Liver (tissue), 9 donors: ENCODE measurements around the gene PXMP4. TPM values are rescaled to one million over a fixed set of nuclear protein-coding genes. Genes with fewer than 3 reads are reported as not detected.

ENCODE experiments used
- DNase-seq: peaks from one replicate; pipeline ENCODE4 v3.0.0-alpha.2; 2017; ENCODE audit warnings: low spot score
- H3K27ac ChIP-seq, 2 donors: one replicate each; pipeline ENCODE4 v1.7.0; 2013; ENCODE audit warnings: inconsistent platforms in 2 of 2, low read length in 2 of 2, control low read depth in 1 of 2, low read depth in 1 of 2, mild to moderate bottlenecking in 1 of 2
- H3K27me3 ChIP-seq, 4 donors: one replicate each; pipeline versions ENCODE4 v1.6.1 to v1.7.0; 2013; ENCODE audit warnings: low read length in 3 of 4, inconsistent platforms in 1 of 4, mild to moderate bottlenecking in 1 of 4, moderate library complexity in 1 of 4; ENCODE audit not compliant: control insufficient read depth in 4 of 4, insufficient read depth in 4 of 4
- H3K36me3 ChIP-seq, 4 donors: one replicate each; pipeline versions ENCODE4 v1.6.1 to v1.7.0; 2013; ENCODE audit warnings: low read length in 3 of 4, mild to moderate bottlenecking in 3 of 4, low read depth in 1 of 4, moderate library complexity in 1 of 4; ENCODE audit not compliant: control insufficient read depth in 4 of 4, insufficient read depth in 3 of 4
- H3K4me1 ChIP-seq, 4 donors: one replicate each; pipeline versions ENCODE4 v1.6.1 to v1.7.0; 2013; ENCODE audit warnings: low read length in 3 of 4, mild to moderate bottlenecking in 3 of 4, moderate library complexity in 1 of 4; ENCODE audit not compliant: control insufficient read depth in 4 of 4, insufficient read depth in 4 of 4
- H3K4me3 ChIP-seq, 3 donors: one replicate each; pipeline versions ENCODE4 v1.6.1 to v1.7.0; 2013; ENCODE audit warnings: low read length in 3 of 3, control low read depth in 1 of 3, low read depth in 1 of 3, mild to moderate bottlenecking in 1 of 3
- H3K9ac ChIP-seq, 2 donors: one replicate each; pipeline ENCODE4 v1.7.0; 2013; ENCODE audit warnings: low read length in 2 of 2, mild to moderate bottlenecking in 2 of 2, moderate library complexity in 2 of 2, control low read depth in 1 of 2, low read depth in 1 of 2
- H3K9me3 ChIP-seq, 4 donors: one replicate each; pipeline versions ENCODE4 v1.6.1 to v1.7.0; 2013; ENCODE audit warnings: low read length in 3 of 4; ENCODE audit not compliant: control insufficient read depth in 4 of 4
- GABPA ChIP-seq, 2 donors: IDR thresholded peaks in 1 of 2; conservative IDR thresholded peaks in 1 of 2; 2 replicates each; pipeline ENCODE4 v1.6.1; 2016; ENCODE audit warnings: antibody characterized with exemption in 2 of 2, mild to moderate bottlenecking in 1 of 2, moderate library complexity in 1 of 2
- HNF4A ChIP-seq, 2 donors: conservative IDR thresholded peaks; 2 replicates each; pipeline ENCODE4 v1.6.1; 2016; ENCODE audit warnings: antibody characterized with exemption in 2 of 2, mild to moderate bottlenecking in 2 of 2
- NR2F2 ChIP-seq: IDR thresholded peaks from 2 replicates; pipeline ENCODE4 v1.6.1; 2016; ENCODE audit warnings: antibody characterized with exemption
- RXRA ChIP-seq, 2 donors: IDR thresholded peaks; 2 replicates each; pipeline ENCODE4 v1.6.1; 2017 to 2018; ENCODE audit warnings: antibody characterized with exemption in 2 of 2, mild to moderate bottlenecking in 1 of 2
- SP1 ChIP-seq: IDR thresholded peaks from 2 replicates; pipeline ENCODE4 v1.6.1; 2018; ENCODE audit warnings: antibody characterized with exemption, mild to moderate bottlenecking
- WGBS: extraction: QIAGEN DNeasy Blood & Tissue Kit; methylation state at CpG from one replicate; pipeline ENCODE4 v1.1.7; 2013; 5-methylcytosine and 5-hydroxymethylcytosine counted together
- polyA plus RNA-seq, 2 donors: library from polyadenylated mRNA; stranded (reverse) in 1 of 2; unstranded in 1 of 2; fragments of 200-250 nt in 1 of 2; fragments of >200 nt in 1 of 2; fragmentation: Nextera tagmentation in 1 of 2; extraction: Ambion mirVana in 1 of 2; gene quantifications; one replicate each; pipeline versions ENCODE4 v1.2.1 to v1.2.3, GENCODE V29; 2013 to 2015
- total RNA-seq, 2 donors: library from RNA; depleted of rRNA; stranded (reverse); fragments of >200 nt; gene quantifications; one replicate each; pipeline ENCODE4 v1.2.3, GENCODE V29; 2014
- TF ChIP-seq, protein P1 (sequence below): IDR thresholded peaks from 2 replicates; pipeline ENCODE4 v1.6.1; 2016; ENCODE audit warnings: antibody characterized with exemption, mild to moderate bottlenecking
- TF ChIP-seq, protein P2 (sequence below): fragments of 150-350 bp; IDR thresholded peaks from 2 replicates; pipeline ENCODE4 v1.5.1; 2017; ENCODE audit warnings: improper control_type of control experiment, low read depth, low read length; ENCODE audit not compliant: missing input control
- donor health status: healthy.
- donor health status: healthy.
- donor health status: healthy.
- donor health status: healthy.
- donor health status: healthy.

The PXMP4 gene
- total and polyA plus RNA-seq, 4 donors: 5.5 to 16.0 (median 9.3) TPM

DNA sequence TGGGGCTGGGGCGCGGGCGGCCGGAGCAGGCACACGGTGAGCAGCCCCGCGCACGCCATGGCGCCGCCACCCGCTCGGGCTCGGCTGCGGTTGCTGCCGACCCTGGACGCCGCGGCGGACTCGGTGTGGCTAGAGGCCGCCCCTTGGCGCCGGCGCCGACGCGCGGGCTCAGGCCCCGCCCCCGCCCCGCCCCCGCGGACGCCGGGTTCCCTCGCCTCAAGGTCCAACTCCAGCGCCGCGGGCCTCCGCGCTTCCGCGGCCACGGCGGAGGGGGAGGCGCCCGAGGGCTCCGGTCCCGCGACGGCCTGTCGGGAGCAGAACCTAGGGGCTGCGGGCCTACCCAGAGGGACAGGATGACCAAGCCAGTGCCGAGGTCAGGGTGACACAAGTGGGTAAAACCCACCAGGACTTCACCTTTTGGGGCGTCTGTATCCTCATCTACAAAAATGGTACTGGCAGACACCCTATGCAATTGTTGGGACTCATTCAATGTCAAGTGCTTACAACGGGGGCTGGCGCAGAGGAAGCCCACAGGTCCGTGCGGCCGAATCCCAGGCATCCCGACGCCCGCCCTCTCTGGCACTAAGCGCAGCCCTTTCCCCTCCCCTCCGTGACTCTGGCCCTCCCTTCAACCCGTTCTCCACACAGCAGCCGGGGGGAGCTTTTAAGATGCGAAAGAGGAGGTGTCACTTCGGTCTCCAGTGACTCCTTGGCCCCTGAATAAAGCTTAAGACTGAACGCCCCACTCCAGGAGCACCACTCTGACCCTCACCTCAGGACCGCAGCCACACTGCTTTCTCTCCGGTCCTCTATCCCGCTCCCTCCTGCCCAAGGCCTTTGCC is 45.6 kb downstream of the PXMP4 start, which contains the start of gene NECAB3:
Gene NECAB3 (minus strand): TSS at position 135 of the 842 bp plus-strand sequence. CDS start 76 bp downstream, at position 59.
- peak; percentile 89 for DNase-seq

DNA sequence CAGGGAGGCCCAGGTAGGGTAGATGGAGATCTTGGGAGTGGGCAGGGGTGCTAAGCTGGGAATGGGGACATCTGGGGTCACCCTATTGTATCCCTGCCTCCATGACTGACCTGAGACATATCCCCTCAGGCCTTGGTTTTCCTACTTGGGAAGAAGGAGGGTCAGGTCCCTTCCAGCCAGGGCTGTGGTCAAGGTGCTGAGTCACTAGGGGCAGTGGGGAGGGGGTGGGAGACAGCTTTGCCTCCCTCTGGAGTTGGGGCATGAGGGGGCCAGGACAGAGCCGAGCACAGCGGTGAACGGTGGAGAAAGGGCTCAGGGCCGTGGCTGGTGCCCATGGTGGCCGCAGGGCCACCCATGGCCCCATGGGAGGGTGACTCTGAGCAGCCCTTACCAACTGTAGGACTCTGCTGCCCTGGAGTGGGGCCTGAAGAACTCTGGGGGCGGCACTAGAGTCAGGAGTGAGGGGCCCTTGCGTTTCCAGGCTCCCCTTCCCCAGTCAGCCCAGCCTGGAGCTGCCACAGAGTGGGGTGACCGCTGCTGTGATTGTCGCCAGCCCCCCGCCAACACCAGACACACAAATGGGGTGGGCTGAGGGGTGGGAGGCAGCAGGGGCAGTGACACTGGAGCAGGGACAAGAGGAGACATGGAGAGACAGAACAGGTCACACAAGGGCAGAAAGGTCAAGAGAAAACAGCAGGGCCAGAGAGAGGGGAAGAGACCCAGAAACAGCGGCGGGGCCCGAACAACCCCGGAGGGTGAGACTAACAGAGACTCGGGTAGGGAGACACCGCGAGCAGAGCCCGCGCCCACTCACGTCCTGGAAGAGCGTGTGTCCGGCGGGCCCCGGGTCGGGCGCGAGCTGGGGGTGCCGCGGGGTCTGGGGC is 46.5 kb downstream of the PXMP4 start:
- no peaks in the 10 kb centered on the region for H3K27me3 ChIP-seq
- H3K9ac ChIP-seq: peak overlapping the region; percentile 29 to 61
- no peak for DNase-seq
- peaks cover 0 to 4% (median 0%) of the 10 kb centered on the region in 4 donors for H3K36me3 ChIP-seq
- H3K27ac ChIP-seq: peak overlapping the region in 1 of 2 donors; percentile 36
- H3K4me3 ChIP-seq: peak overlapping the region; percentile 45 to 82 (median 71)
- TF ChIP-seq RXRA (IDR thresholded peaks at IDR 0.05) (peak in 1 of 2 donors; percentile 9), NR2F2 (no peak)
- H3K9me3 ChIP-seq: no peaks in the 10 kb centered on the region
- WGBS: 15% methylated on average over 29 of the region's 29 CpGs
- H3K4me1 ChIP-seq: peaks cover 7 to 23% (median 14%) of the 10 kb centered on the region in 4 donors

More for the DNA sequence above, 45.6 kb downstream of the PXMP4 start, which contains the start of gene NECAB3:
- Histone ChIP-seq H3K9ac (peak within 1 kb of the TSS; percentile 61 to 66), H3K36me3 (no peaks in the 10 kb centered on the region), H3K9me3 (no peaks in the 10 kb centered on the region), H3K4me3 (peak within 1 kb of the TSS; percentile 65 to 82 (median 71)), H3K4me1 (peaks cover 7 to 23% (median 14%) of the 10 kb centered on the region in 4 donors), H3K27ac (peak within 1 kb of the TSS in 1 of 2 donors; percentile 38), H3K27me3 (no peaks in the 10 kb centered on the region)
- TF ChIP-seq NR2F2 (peak; percentile 16), SP1 (no peak), HNF4A (conservative IDR thresholded peaks at IDR 0.05) (peak in 1 of 2 donors; percentile 4)
- TF ChIP-seq, protein P1, sequence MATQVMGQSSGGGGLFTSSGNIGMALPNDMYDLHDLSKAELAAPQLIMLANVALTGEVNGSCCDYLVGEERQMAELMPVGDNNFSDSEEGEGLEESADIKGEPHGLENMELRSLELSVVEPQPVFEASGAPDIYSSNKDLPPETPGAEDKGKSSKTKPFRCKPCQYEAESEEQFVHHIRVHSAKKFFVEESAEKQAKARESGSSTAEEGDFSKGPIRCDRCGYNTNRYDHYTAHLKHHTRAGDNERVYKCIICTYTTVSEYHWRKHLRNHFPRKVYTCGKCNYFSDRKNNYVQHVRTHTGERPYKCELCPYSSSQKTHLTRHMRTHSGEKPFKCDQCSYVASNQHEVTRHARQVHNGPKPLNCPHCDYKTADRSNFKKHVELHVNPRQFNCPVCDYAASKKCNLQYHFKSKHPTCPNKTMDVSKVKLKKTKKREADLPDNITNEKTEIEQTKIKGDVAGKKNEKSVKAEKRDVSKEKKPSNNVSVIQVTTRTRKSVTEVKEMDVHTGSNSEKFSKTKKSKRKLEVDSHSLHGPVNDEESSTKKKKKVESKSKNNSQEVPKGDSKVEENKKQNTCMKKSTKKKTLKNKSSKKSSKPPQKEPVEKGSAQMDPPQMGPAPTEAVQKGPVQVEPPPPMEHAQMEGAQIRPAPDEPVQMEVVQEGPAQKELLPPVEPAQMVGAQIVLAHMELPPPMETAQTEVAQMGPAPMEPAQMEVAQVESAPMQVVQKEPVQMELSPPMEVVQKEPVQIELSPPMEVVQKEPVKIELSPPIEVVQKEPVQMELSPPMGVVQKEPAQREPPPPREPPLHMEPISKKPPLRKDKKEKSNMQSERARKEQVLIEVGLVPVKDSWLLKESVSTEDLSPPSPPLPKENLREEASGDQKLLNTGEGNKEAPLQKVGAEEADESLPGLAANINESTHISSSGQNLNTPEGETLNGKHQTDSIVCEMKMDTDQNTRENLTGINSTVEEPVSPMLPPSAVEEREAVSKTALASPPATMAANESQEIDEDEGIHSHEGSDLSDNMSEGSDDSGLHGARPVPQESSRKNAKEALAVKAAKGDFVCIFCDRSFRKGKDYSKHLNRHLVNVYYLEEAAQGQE: no peak
- WGBS: 8% methylated on average over 73 of the region's 73 CpGs

DNA sequence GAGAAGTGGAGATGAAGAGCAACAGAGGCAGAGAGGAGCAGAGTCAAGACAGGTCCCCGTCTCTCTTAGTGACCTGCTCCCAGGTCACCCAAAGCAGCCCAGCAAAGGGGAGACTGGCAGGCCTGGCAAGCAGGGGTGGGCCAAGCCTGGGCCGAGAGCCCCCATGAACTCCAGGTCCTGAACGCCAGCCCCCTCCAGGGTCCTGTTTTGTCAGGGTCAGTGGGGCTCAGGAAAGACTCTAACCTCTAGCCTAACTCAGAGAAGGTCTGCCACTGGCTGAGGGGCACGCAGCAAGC is 47.0 kb downstream of the PXMP4 start:
- Histone ChIP-seq H3K9ac (peak overlapping the region in 1 of 2 donors; percentile 61), H3K4me1 (peaks cover 7 to 27% (median 14%) of the 10 kb centered on the region in 4 donors), H3K27me3 (no peaks in the 10 kb centered on the region), H3K27ac (no peak overlapping the region), H3K36me3 (peaks cover 0 to 4% (median 0%) of the 10 kb centered on the region in 4 donors), H3K9me3 (no peaks in the 10 kb centered on the region), H3K4me3 (peak overlapping the region in 1 of 3 donors; percentile 82)
- WGBS: 83% methylated on average over 4 of the region's 4 CpGs
- TF ChIP-seq GABPA (IDR thresholded peaks at IDR 0.05 in 1 of 2, conservative IDR thresholded peaks at IDR 0.05 in 1 of 2) (no peak), HNF4A (conservative IDR thresholded peaks at IDR 0.05) (no peak)
- TF ChIP-seq, protein P2, sequence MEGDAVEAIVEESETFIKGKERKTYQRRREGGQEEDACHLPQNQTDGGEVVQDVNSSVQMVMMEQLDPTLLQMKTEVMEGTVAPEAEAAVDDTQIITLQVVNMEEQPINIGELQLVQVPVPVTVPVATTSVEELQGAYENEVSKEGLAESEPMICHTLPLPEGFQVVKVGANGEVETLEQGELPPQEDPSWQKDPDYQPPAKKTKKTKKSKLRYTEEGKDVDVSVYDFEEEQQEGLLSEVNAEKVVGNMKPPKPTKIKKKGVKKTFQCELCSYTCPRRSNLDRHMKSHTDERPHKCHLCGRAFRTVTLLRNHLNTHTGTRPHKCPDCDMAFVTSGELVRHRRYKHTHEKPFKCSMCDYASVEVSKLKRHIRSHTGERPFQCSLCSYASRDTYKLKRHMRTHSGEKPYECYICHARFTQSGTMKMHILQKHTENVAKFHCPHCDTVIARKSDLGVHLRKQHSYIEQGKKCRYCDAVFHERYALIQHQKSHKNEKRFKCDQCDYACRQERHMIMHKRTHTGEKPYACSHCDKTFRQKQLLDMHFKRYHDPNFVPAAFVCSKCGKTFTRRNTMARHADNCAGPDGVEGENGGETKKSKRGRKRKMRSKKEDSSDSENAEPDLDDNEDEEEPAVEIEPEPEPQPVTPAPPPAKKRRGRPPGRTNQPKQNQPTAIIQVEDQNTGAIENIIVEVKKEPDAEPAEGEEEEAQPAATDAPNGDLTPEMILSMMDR: no peak
- DNase-seq: no peak
